D721Med (cell line): Measurements from ENCODE around the gene GLB1L2.

ENCODE experiments used
- DNase-seq: peaks from one replicate; pipeline ENCODE4 v3.0.0; 2011; ENCODE audit warnings: low spot score; ENCODE audit not compliant: insufficient read length
- FAIRE-seq: peaks from 2 replicates; lab custom pipeline; 2011; peaks lifted over from hg19 to GRCh38; lab: Jason Lieb, UNC
- TF ChIP-seq, protein P1 (sequence below): IDR thresholded peaks from 2 replicates; pipeline ENCODE4 v1.5.1; 2012; ENCODE audit warnings: mild to moderate bottlenecking, control low read depth; ENCODE audit not compliant: insufficient read depth; ENCODE audit errors: missing control alignments

GLB1L2 gene

DNA sequence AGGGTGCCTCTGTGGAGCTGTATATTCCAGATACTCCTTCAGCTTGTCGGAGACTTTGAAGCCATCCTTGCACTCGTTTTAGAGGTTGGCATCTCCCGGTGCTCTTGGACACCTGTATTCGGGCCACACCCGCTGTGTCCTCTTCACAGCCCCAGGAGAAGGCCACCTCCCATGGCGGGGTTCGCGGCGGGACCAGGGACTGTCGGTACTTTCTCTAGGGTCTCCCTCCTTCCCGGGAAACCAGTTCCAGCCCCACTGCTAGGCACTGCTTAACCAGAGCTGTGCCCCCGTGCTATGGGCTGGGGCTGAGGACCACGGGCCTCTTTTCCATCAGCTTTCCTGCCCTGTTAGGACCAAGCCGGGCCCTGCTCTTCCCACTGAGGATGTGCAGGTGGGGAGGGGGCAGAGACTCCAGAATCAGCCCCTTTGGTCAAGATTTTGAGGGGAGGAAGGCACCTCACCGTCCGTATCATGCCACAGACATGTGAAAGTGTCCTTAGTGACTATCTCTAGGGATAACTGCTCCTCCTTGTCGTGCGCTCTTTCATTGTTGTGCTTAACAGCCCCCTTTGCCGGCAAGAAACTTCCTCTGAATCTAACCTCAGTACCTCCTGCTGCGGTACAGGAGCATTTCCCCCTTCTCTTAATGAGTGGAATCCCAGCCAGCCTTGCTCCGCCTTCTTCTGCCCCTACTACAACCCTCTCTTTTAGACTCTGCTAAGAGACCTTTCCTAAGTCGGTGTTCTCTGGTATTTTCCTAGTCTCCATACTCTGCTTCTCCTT is 81.4 kb downstream of the GLB1L2 start:
- TF ChIP-seq, protein P1, sequence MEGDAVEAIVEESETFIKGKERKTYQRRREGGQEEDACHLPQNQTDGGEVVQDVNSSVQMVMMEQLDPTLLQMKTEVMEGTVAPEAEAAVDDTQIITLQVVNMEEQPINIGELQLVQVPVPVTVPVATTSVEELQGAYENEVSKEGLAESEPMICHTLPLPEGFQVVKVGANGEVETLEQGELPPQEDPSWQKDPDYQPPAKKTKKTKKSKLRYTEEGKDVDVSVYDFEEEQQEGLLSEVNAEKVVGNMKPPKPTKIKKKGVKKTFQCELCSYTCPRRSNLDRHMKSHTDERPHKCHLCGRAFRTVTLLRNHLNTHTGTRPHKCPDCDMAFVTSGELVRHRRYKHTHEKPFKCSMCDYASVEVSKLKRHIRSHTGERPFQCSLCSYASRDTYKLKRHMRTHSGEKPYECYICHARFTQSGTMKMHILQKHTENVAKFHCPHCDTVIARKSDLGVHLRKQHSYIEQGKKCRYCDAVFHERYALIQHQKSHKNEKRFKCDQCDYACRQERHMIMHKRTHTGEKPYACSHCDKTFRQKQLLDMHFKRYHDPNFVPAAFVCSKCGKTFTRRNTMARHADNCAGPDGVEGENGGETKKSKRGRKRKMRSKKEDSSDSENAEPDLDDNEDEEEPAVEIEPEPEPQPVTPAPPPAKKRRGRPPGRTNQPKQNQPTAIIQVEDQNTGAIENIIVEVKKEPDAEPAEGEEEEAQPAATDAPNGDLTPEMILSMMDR, result no peak
- no peak for FAIRE-seq

GRCh38 chr11:134413826-134414731 is 82.3 kb downstream of the GLB1L2 start:
- DNase-seq (no peak), FAIRE-seq (no peak)
- TF ChIP-seq, protein P1, result no peak

More for the DNA sequence above, 81.4 kb downstream of the GLB1L2 start:
- no peak for DNase-seq

DNA sequence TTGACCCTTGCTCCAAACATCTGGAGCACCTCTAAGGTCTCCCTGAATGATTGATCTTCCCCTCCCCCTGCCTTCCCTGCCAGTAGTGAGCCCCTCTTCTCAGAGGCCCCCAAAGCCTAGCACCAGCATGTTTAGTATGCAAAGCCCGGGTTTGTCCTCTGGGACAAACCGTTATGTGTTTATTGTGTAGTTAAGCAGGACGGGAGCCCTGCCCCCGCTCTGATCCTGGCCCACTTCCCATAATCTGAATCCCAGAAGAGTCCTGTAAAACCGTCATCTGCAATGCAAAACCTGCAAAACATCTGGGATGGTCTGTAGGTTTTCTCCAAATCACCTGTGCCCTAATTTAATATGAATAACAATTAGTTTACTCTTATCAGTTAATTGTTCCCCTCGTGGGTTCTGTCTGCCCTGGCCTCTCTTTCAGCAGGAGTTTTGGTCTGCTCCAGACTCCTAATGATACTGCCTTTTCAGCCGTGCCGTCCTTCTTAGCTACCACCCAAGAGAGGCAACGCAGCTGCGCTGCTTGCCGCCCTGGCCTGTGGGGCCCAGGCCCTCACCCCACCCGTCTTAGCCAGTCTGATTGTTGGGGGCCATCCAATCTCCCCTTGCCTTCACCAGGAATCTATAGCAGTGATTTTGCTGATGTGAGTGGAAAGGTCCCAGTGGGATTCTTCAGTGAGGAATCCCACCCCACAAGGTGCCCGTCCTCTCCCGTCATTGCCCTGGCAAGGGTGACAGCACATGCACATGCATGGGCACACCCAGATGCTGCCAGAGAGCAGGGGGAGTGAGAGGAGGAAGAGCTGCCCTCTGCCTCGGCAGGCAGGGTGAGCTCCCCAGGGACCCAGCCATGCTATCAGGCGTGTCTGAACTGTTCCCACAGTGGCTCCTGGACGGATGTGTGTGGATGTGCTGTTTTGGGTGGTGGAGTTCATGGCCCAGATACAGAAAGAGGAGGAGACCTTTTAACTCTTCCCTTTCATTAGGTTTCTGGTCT is 83.3 kb downstream of the GLB1L2 start:
- FAIRE-seq (no peak), DNase-seq (no peak)
- TF ChIP-seq, protein P1, result no peak

DNA sequence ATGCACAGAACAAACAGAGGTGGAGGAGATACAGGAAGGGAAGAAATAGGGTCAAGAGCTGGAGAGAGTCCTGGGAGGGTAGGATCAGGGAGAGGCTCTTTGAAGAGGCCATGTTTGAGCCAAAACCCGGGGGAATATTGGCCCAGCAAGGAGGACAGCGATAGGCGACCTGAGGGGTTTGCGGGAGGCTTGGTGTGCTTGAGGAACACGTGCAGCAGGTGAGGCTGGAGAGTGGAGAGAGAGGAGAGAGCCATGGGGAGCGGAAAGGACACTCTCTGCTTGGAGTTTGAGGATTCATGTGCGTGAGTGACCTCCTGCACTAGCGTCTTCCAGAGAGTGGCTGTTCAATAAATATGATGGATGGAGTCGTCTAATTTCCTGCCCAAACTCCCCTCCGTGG is 84.9 kb downstream of the GLB1L2 start:
- no peak for FAIRE-seq
- no peak for DNase-seq
- TF ChIP-seq, protein P1, result no peak

- FAIRE-seq, result no peak
- TF ChIP-seq, protein P1, result no peak
- DNase-seq, result no peak
These were observed 86.4 kb downstream of the GLB1L2 start for GRCh38 chr11:134417871-134418840.
